ENCODE results near the gene PDZD2. TPM values are rescaled to one million over a fixed set of nuclear protein-coding genes. Genes with fewer than 3 reads are reported as not detected.

The PDZD2 gene
- total and polyA plus RNA-seq, 2 experiments from 2014 or later = 8.3 to 16.9 TPM

GRCh38 chr5:32096891-32097595 lies 458.1 kb downstream of the PDZD2 start:
- Histone ChIP-seq H3F3A (replicated peaks; ENCODE audit: low read depth) (no peaks in the 10 kb centered on the region), H3K4me2 (no peak overlapping the region), H3K4me1 (ENCODE audit: insufficient read depth) (no peaks in the 10 kb centered on the region), H4K20me1 (replicated peaks; ENCODE audit: insufficient read depth) (0 out of 2 replicates have a peak, but pooled peaks cover 2% of the 10 kb centered on the region), H3K4me3 (no peak overlapping the region), H2AFZ (no peak overlapping the region), H3K79me2 (replicated peaks; ENCODE audit: insufficient read depth) (no peaks in the 10 kb centered on the region), H3K9me2 (ENCODE audit: insufficient read depth) (no peaks in the 10 kb centered on the region), H3K36me3 (ENCODE audit: insufficient read depth) (peaks cover 4% of the 10 kb centered on the region), H3K27ac (ENCODE audit: low read depth) (no peak overlapping the region), H3K27me3 (ENCODE audit: insufficient read depth) (no peaks in the 10 kb centered on the region)
- peaks cover 4% of the 10 kb centered on the region; the same call in 1 of the 3 replicates for H3K4me1 Mint-ChIP-seq
- H3K27me3 Mint-ChIP-seq (ENCODE audit: insufficient read depth, low read depth, poor library complexity) = peaks cover 10% of the 10 kb centered on the region
- H3K9me3 Mint-ChIP-seq = no peaks in the 10 kb centered on the region
- no peak overlapping the region for H3K27ac Mint-ChIP-seq
- no peak overlapping the region for H3K4me3 Mint-ChIP-seq
- H3K36me3 Mint-ChIP-seq (ENCODE audit: low read depth) = peaks cover 35% of the 10 kb centered on the region
- TF ChIP-seq EZH2 (IDR thresholded peaks at IDR 0.05; ENCODE audit: low read depth, unreplicated experiment) = no peak
- no peak for TF ChIP-seq ZNF462 (CRISPR knock-in tag; IDR thresholded peaks at IDR 0.05)
- no peak for TF ChIP-seq JUNB (IDR thresholded peaks at IDR 0.05; ENCODE audit: unreplicated experiment)
- no peak for TF ChIP-seq EZH2phosphoT487 (IDR thresholded peaks at IDR 0.05; ENCODE audit: unreplicated experiment)
- no peak for TF ChIP-seq NANOG (IDR thresholded peaks at IDR 0.05; ENCODE audit: borderline replicate concordance)
- no peak for TF ChIP-seq POLR2AphosphoS5 (IDR thresholded peaks at IDR 0.05; ENCODE audit: low read depth)
- TF ChIP-seq ZNF331 (CRISPR knock-in tag; IDR thresholded peaks at IDR 0.05; ENCODE audit: low read depth) = no peak
- no peak for TF ChIP-seq CREB1 (CRISPR knock-in tag; IDR thresholded peaks at IDR 0.05; ENCODE audit: low read depth)
- no peak for TF ChIP-seq ZNF114 (CRISPR knock-in tag; IDR thresholded peaks at IDR 0.05)
- TF ChIP-seq STAT1 (IDR thresholded peaks at IDR 0.05; ENCODE audit: unreplicated experiment) = no peak
- TF ChIP-seq, protein P1, sequence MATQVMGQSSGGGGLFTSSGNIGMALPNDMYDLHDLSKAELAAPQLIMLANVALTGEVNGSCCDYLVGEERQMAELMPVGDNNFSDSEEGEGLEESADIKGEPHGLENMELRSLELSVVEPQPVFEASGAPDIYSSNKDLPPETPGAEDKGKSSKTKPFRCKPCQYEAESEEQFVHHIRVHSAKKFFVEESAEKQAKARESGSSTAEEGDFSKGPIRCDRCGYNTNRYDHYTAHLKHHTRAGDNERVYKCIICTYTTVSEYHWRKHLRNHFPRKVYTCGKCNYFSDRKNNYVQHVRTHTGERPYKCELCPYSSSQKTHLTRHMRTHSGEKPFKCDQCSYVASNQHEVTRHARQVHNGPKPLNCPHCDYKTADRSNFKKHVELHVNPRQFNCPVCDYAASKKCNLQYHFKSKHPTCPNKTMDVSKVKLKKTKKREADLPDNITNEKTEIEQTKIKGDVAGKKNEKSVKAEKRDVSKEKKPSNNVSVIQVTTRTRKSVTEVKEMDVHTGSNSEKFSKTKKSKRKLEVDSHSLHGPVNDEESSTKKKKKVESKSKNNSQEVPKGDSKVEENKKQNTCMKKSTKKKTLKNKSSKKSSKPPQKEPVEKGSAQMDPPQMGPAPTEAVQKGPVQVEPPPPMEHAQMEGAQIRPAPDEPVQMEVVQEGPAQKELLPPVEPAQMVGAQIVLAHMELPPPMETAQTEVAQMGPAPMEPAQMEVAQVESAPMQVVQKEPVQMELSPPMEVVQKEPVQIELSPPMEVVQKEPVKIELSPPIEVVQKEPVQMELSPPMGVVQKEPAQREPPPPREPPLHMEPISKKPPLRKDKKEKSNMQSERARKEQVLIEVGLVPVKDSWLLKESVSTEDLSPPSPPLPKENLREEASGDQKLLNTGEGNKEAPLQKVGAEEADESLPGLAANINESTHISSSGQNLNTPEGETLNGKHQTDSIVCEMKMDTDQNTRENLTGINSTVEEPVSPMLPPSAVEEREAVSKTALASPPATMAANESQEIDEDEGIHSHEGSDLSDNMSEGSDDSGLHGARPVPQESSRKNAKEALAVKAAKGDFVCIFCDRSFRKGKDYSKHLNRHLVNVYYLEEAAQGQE (IDR thresholded peaks at IDR 0.05; ENCODE audit: unreplicated experiment) = no peak
- no peak for TF ChIP-seq CTCF (conservative IDR thresholded peaks at IDR 0.05; ENCODE audit: low read depth in 2 of 2)
- no peak for TF ChIP-seq ETS1 (IDR thresholded peaks at IDR 0.05)
- ATAC-seq (no peak), DNase-seq (ENCODE audit: low spot score) (no peak)

Data from GM23338 (cell line).